Hematopoietic multipotent progenitor cell treated with erythropoietin and hydrocortisone succinate and interleukin-3 and kit ligand, for 8 days (in vitro differentiated cells): ENCODE results near the gene CRB2.

ENCODE experiments used
- DNase-seq: peaks from one replicate; pipeline ENCODE4 v3.0.0-alpha.2; 2015

Gene CRB2

GRCh38 chr9:123349033-123349432 is 7.0 kb upstream of the CRB2 start:
- no peak for DNase-seq

GRCh38 chr9:123349691-123350480 is 6.1 kb upstream of the CRB2 start:
- DNase-seq, result peak; percentile 73

DNA sequence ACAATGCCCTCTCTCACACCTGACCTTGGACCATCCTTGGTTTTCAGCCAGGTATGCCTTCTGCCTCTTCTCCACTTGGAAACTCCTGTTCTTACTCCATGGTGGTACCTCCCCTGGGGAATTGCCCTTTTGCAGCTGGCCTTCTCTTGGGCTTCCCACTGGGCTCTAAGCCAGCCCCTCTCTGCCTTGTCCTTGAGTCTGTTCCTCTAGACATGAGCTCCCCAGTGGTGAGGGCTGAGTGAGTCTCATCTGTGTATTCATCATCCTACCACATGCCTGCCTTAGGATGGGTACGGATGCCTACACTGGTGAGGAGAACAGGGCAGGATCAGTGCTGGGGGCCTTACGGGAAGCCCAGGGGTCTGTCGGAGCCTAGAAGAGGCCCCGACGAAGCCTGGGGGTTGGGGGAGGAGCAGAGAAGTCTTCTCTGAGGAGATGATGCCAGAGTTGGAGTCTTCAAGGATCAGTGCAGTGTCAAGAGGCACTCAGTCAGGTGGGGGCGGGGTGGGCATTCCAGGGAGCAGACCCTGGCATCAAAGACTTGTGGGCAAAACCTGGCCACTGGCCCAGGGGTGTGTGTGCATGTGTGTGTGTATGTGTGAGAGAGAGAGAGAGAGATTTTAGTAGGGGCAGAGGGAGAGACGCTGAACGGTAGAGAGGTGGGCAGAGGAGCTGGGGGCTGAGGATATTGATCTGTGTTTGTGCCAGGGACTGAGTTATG is 5.2 kb upstream of the CRB2 start:
- DNase-seq, result no peak

GRCh38 chr9:123353041-123353440 is 3.0 kb upstream of the CRB2 start:
- DNase-seq, result no peak

- peak; percentile 76 for DNase-seq
Observed at GRCh38 chr9:123353984-123354591, 1.9 kb upstream of the CRB2 start.

- DNase-seq, result no peak
Observed at GRCh38 chr9:123354806-123355508, 1.0 kb upstream of the CRB2 start.

DNA sequence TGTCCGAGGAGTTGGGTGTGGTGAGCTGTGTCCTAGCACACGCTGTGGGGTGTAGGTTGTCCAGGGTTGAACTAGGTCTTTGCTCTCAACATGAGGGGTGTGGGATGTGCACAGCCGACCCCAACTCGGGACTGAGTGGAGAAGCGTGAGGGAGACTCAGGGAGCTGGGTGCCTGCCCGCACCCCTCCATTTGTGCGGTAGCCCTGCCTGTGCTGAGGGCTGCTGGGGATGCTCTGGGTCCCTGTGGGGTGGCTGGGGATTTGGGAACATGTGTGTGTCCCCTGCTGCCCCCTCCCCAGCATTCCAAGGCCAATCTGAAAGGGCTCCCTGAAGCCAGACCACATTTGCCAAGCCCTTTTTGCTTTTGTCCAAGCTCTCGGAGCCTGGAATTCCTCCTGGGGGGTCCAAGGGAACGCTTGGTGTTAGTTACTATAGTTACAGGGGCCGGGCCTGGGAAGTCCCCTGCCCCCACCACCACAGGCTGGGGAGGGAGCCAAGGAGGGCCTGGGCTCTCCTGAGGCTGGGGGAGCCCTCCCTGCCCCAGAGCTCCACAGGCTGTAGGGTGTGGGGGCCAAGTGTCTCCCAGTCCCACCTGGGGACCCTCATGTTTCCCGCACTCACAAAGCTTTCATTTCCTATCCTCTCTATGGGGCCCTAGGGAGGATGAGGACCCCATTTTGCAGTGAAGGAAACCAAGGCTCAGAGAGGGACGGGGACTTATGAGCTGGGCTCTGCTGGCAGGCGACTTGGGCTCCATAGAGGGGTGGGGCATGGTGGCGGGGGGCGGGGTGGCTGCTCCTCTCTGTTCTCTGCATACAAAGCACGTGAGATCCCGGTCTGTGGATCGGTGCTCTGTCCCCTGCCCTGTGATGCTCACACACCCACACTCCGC is 1.1 kb downstream of the CRB2 start:
- DNase-seq, result no peak

- no peak for DNase-seq
Observed at GRCh38 chr9:123357743-123358059, 1.7 kb downstream of the CRB2 start.

- DNase-seq, result no peak
Observed at GRCh38 chr9:123358181-123358905, 2.3 kb downstream of the CRB2 start.

DNA sequence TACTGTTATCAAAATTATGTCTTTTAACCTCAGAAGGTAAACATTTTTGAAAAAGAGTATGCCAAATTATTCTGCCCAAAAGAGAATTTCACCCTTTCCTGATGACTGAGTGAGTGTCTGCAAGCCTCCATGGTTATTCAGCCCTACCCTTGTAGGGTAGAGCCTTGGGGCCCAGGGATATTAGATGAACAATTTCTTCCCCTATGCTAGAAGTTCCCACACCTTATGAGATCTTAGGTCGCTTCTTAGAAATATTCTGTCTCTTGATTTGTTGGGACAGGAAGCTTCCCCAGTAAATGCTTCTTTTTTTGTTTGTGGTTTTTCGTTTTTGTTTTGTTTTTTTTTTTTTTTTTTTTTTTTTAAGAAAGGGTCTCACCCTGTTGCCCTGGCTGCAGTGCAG is 3.1 kb downstream of the CRB2 start:
- no peak for DNase-seq

- no peak for DNase-seq
Observed at GRCh38 chr9:123359546-123359945, 3.5 kb downstream of the CRB2 start.

DNA sequence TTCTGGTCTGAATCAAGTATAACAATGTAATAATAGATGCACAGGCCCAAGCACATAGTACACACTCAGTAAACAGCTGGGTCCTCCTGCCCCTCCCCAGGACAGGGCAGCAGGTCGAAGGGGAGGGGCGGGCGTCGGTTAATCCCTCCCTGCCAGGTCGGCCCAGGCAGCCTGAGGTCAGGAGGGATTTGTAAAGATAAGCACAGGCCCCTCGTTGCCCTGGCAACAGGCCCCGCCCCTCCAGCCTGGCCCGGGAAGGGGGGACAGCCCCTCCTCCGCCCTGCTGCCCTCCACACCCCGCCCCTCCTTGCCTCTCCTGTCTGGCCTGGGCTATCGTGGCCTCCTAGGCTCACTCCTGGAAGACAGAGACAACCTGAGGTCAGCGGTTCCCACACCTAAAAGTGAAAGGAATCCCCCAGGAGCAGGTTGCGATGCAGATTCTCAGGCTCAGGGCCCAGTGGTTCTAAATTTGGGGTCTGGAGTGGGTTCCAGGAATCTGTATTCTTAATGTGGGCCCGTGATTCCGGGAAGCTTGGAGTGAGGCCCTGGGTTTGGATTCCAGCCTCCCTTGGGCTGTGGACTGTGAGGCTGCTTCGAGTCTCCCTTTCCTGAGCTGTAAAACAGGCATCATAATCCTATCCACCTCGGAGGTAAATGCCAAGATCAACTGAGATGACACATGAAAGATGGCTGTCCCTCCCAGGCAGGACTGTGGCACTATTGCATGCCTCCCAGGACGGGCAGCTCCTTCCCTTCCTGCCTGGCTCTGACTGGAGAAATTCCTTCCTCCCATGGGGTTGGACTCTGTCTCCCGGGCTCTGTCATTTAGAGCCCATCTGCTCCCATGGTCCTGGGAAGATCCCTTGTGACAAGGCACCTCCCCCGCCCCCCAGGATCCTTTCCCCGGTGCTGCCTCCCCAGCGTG is 4.4 kb downstream of the CRB2 start:
- peak; percentile 97 for DNase-seq

DNA sequence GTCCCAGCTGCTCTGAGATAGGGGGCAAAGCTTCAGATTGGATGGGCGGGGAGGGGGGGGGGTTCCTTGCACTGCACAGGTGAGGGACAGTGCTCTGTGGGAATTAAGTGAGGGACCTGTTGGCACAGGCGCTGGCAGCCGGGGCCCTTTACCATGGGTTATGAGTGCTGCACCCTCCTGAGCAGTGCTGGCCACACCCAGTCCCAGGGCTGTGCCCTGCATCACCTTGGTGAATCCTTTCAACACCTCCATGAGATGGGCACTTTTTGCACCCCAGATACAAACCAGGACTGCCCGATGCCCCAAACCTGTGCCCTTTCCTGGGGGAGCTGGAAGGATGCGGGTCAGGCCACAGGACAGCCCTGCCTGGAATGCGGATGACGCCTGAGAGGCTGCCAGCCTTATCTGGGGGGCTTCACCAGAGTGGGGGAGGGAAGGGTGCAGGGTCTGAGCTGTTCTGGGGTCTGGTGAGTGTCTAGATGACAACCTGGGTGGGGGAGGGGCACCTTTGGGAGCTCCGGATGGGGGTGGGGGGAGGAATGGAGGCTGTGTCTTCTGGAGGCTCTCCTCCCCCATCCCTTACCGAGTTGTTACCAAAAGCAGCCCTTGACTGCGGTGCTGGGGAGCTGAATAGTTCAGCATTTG is 5.2 kb downstream of the CRB2 start:
- DNase-seq, result no peak

DNA sequence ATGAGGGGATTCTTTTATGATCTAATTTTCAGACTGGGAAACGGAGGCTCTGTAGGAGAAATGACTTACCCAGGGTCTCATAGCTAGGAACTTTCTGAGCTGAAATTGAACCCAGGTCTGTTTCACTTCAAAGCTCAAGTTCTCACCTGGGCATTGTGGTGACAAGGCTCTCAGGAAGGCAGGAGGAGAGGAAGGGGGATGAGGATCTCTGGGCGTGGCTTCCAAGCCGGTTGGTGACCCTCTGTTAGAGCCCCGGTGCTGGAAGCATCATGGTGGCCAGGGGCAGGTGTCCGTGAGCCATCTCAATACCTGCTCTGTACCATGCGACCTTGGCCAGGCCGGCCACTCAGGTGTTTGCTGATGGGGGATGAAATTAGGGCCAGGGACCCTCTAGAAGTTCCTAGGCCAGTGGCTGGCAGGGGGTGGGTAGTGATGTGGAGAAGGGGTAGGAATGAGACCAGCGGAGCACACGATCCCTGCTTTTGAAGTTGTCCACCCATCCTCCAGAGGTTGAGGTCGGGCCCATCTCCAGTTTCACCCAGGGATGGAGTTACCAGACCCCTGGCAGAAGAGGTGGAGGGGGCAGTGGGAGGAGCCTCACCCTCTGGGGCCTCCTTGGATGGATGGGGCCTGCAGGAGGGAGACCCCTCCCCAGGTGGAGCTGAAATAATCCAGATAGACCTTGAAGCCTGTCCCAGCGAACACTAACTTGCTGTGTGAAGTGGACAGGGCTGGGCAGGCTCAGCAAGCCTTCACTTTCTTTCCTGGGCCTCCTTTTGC is 5.9 kb downstream of the CRB2 start:
- no peak for DNase-seq

GRCh38 chr9:123362856-123363255 is 6.9 kb downstream of the CRB2 start:
- no peak for DNase-seq

GRCh38 chr9:123364241-123364824 is 8.3 kb downstream of the CRB2 start:
- DNase-seq, result no peak

- peak; percentile 51 for DNase-seq
Observed at GRCh38 chr9:123365287-123365880, 9.4 kb downstream of the CRB2 start.

DNA sequence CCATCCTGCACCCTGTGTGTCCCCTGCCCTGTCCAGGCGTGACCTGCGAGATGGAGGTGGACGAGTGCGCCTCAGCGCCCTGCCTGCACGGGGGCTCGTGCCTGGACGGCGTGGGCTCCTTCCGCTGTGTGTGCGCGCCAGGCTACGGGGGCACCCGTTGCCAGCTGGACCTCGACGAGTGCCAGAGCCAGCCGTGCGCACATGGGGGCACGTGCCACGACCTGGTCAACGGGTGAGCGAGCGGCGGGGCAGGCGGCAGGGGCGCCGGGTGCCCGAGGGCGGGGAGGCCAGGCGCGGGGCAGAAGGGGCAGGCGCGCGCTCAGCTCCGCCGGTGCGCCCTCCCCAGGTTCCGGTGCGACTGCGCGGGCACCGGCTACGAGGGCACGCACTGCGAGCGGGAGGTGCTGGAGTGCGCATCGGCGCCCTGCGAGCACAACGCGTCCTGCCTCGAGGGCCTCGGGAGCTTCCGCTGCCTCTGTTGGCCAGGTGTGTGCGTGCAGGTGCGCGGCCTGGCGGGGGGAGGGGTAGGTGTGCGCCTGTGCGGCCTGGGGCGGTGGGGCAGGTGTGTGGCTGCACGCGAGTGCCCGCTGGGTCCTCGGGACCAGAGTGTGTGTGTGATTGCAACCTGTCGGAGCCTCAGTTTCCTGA is 10.0 kb downstream of the CRB2 start:
- no peak for DNase-seq
